ENCODE measurements around the gene HDAC4. TPM values are rescaled to one million over a fixed set of nuclear protein-coding genes. Genes with fewer than 3 reads are reported as not detected.
A peak's percentile ranks its signal among the peaks of the same experiment; 100 is the strongest.

HDAC4 gene
- total RNA-seq, 2 donors from 2014 or later, result 9.3 to 139 TPM

DNA sequence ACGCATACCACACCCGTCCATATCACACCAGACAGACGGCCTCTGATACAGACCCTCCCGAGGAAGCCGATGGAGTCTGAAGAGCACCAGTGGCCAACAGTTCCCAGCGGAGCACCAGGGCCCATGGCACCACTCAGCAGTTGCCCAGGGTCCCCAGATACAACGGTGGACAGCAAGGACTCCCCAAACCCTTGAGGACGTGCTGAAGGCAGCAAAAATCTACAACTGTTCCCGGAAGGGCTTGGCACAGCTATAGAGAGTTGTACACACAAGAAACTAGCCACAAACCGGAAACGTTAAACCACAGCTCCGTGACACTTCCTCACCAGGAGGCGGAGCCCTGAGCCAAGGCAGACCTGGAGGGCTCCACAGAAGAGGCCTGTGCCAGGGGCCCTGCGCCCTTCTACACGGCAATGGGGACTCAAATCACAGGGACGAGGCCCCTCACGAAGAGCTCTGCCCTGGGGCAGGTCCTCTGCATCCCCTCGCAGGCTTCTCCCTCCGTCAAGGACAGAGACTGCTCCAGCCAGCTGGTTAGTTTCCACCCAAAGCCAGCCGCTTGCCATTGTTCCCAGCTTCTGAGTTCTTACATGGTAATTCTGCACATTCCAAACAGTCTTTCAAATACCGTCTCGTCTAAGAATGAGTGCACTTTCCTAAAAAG lies 133.4 kb downstream of the HDAC4 start:
- H3K9me3 ChIP-seq, result no peaks in the 10 kb centered on the region
- 37 to 49% methylated on average over 3 to 22 of the region's 22 CpGs for WGBS, 2 donors
- H3K4me1 ChIP-seq, result peaks cover 44% of the 10 kb centered on the region
- H3K27me3 ChIP-seq, result no peaks in the 10 kb centered on the region
- H3K36me3 ChIP-seq (replicated peaks in 1 of 2; ENCODE audit: insufficient read depth in 1 of 2, low read depth in 2 of 2), result no peaks in the 10 kb centered on the region
- TF ChIP-seq POLR2A (IDR thresholded peaks at IDR 0.05), result peak in 1 of 3 donors; percentile 45
- TF ChIP-seq CTCF (IDR thresholded peaks at IDR 0.05), result peak in 1 of 7 experiments; percentile 23
- H3K27ac ChIP-seq, result peak overlapping the region; percentile 26 to 77 (median 47)
- intact Hi-C loops (cut with DNase I), result no loop called here
- DNase-seq (peak in 3 of 4 donors; percentile 53 to 83 (median 58)), ATAC-seq (peak; percentile 13)
- no peak overlapping the region for H3K4me3 ChIP-seq

DNA sequence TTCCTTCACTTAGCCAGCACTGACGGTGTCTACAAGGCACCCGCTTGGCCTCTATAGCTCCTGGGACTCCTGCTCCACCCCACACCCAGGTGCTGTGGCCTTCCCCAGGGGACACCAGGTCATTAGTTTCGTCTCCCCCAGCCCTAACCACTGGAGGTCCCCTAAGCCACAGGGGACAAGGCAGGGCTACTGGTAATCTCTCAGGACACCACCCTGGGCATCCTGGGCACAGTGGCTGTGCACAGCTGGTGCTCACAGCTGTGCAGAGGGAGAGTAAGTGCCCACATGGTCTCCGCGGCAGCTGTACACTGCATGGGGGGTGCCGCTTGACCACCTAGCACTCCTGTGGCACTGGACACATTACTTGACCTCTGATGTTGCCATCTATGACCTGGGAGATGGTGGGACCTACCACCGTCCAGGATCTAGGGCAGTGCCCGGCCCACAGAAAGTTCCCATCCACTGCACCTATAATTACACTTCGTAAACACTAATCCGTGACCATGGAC lies 134.0 kb downstream of the HDAC4 start:
- ATAC-seq (no peak), DNase-seq (no peak)
- H3K4me3 ChIP-seq, result no peak overlapping the region
- H3K27ac ChIP-seq, result peak overlapping the region; percentile 26 to 77 (median 47)
- peaks cover 44% of the 10 kb centered on the region for H3K4me1 ChIP-seq
- no peak for TF ChIP-seq CTCF (IDR thresholded peaks at IDR 0.05)
- TF ChIP-seq POLR2A (IDR thresholded peaks at IDR 0.05), result no peak
- 85 to 90% methylated on average over 2 to 10 of the region's 10 CpGs for WGBS, 2 donors
- intact Hi-C loops (cut with DNase I), result no loop called here
- H3K27me3 ChIP-seq, result no peaks in the 10 kb centered on the region
- H3K9me3 ChIP-seq, result no peaks in the 10 kb centered on the region
- no peaks in the 10 kb centered on the region for H3K36me3 ChIP-seq (replicated peaks in 1 of 2; ENCODE audit: insufficient read depth in 1 of 2, low read depth in 2 of 2)

- ATAC-seq, result no peak
- Histone ChIP-seq H3K36me3 (replicated peaks in 1 of 2; ENCODE audit: insufficient read depth in 1 of 2, low read depth in 2 of 2) (no peaks in the 10 kb centered on the region), H3K9me3 (no peaks in the 10 kb centered on the region), H3K27ac (peak overlapping the region in 2 of 4 donors; percentile 52 to 77), H3K27me3 (no peaks in the 10 kb centered on the region), H3K4me1 (peaks cover 44% of the 10 kb centered on the region), H3K4me3 (no peak overlapping the region)
- 83 to 90% methylated on average over 3 to 4 of the region's 4 CpGs for WGBS, 2 donors
- intact Hi-C loops (cut with DNase I), result no loop called here
- no peak for TF ChIP-seq POLR2A (IDR thresholded peaks at IDR 0.05)
- no peak for TF ChIP-seq CTCF (IDR thresholded peaks at IDR 0.05)
- DNase-seq, result no peak
Measured at GRCh38 chr2:239266434-239266766, 134.4 kb downstream of the HDAC4 start.

DNA sequence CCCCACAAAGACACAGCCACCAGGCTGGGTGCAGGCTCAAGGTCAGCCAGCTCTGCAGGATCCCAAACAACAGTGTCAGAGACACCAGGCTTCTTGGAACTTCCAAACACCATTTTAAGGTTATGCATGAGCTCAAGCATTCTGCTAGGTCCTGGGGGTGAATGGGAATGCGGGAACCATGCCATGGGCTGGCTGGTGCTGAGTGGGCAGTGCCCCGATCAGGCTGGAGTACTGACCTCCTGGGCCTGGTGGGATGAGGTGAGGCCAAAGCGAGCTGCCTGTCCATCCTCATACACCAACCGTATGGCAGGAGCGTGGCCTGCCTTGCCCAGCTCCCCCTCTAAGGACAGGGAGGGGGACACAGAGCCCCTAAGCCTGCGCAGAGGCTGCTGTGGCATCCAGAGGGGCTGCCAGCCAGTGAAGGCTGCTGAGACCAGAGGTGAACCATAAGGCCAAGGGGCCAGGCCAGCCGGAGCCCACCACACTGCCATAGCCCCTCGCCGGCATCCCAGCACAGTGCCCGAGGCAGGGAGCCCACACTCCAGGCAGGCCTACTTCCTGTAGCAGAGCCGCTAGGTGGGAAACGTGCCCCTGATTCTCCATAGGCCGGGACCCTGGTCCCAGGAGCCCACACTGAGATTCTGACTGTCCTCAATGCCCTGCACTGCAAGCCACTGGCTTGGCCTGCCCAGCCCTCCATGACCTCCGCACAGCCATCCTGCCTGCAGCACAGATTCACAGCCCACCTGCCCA lies 135.0 kb downstream of the HDAC4 start:
- ATAC-seq, result no peak
- no peak for DNase-seq

More for the DNA sequence above, 135.0 kb downstream of the HDAC4 start:
- peak overlapping the region; percentile 21 to 58 (median 38) for H3K27ac ChIP-seq
- H3K27me3 ChIP-seq, result no peaks in the 10 kb centered on the region
- no peaks in the 10 kb centered on the region for H3K9me3 ChIP-seq
- intact Hi-C loops (cut with DNase I), result no loop called here
- no peaks in the 10 kb centered on the region for H3K36me3 ChIP-seq (replicated peaks in 1 of 2; ENCODE audit: insufficient read depth in 1 of 2, low read depth in 2 of 2)
- H3K4me3 ChIP-seq, result no peak overlapping the region
- no peak for TF ChIP-seq CTCF (IDR thresholded peaks at IDR 0.05)
- no peak for TF ChIP-seq POLR2A (IDR thresholded peaks at IDR 0.05)
- 94 to 95% methylated on average over 5 to 14 of the region's 14 CpGs for WGBS, 2 donors
- H3K4me1 ChIP-seq, result peaks cover 44% of the 10 kb centered on the region
